HG02759 (cell line): Measurements from ENCODE around the gene CLPX.
A peak's percentile ranks its signal among the peaks of the same experiment; 100 is the strongest.
"Not testable (repeated sequence)": the region's sequence is repeated elsewhere in the genome, so short reads cannot be mapped to it uniquely, and the experiment has no call there.

ENCODE experiments used
- ATAC-seq: cut with Tn5 transposase; IDR thresholded peaks from one replicate; pipeline ENCODE4 v1.9.1; 2021; ENCODE audit warnings: mild to moderate bottlenecking, moderate library complexity; ENCODE audit not compliant: unreplicated experiment

Gene CLPX

GRCh38 chr15:65175511-65175910 is 9.6 kb downstream of the CLPX start:
- no peak for ATAC-seq

DNA sequence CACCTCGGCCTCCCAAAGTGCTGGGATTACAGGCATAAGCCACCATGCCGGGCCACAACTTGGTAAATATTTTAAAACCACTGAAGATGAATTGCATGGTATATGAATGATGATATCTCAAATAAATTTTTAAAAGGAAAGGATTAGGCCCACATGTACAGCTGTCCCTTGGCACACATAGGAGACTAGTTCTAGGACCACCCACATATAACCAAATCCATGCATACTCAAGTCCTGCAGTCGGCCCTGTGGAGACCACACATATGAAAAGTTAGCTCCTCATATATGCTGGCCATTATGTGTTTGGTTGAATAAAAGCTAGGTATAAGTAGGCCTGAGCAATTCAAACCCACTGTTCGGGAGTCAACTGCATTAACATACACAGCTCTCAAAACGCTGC is 10.6 kb downstream of the CLPX start:
- no peak for ATAC-seq

DNA sequence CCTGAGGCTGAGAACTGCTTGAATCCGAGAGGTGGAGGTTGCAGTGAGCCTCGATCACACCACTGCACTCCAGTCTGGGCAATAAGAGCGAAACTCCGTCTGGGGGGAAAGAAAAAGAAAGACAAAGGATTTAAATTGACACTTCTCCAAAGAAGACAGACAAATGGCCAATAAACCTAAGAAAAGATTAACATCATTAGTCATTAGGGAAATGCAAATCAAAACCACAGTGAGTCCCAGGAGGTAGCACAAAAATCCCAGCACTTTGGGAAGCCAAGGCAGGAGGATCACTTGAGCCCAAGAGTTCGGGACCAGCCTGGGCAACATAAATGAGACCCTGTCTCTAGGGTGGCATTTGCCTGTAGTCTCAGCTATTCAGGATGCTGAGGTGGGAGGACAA is 12.6 kb downstream of the CLPX start:
- ATAC-seq, result no peak

GRCh38 chr15:65171428-65171827 is 13.7 kb downstream of the CLPX start:
- no peak for ATAC-seq

DNA sequence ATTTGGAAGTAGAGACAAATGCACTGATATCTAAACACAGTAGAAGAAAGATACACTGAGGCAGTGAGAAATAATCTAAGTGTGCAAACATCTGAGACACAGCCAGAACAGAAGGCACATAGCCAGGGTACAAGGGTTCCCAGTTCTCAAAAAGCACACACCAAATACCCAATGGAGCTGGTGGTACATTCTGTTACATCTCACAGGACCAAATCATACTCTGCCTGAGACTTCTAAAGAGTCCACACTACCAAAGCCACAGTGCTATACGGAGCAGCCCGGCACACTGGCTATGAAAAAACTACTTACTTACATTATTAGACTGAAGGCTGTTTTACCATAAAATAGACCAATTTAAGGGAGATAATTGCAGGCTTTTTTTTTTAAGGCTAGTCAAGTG is 19.3 kb downstream of the CLPX start:
- ATAC-seq, result no peak

- ATAC-seq, result no peak
Observed at GRCh38 chr15:65164139-65164538, 21.0 kb downstream of the CLPX start.

DNA sequence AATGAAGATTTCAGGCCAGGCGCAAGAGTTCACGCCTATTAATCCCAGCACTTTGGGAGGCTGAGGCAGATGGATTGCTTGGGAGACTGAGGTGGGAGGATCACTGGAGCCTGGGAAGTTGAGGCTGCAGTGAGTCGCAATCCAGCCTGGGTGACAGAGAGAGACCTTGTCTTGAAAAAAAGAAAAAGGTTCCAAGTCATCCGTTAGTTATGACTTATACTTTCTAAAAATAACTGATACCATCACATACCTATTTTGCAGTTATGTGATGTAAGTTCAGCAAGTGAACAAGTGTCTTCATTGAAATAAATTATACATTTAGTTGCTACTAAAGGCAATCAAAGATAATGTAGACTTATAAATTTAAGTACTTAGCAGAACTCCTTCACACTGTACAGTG is 22.1 kb downstream of the CLPX start:
- no peak for ATAC-seq

- no peak for ATAC-seq
Observed at GRCh38 chr15:65156692-65157091, 28.4 kb downstream of the CLPX start.

DNA sequence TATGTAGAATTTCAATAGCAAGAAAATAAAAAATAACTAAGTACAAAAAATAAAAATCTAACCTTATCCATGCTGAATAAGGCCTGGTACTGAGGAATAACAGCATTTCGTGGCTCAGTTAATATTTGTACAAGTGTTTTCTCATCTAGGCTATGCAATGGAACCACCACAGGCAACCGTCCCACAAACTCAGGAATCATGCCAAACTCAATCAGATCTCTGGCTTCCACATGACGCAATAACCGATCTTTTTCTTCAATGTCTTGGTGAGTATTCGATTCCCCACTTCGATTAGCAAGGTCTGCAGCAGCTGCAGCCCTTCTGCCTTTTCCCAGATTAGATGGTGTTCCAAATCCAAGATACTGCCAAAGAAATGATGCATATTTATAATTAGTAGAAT is 30.4 kb downstream of the CLPX start:
- ATAC-seq, result no peak

- no peak for ATAC-seq
Observed at GRCh38 chr15:65147902-65148301, 37.2 kb downstream of the CLPX start.

- no peak for ATAC-seq
Observed at GRCh38 chr15:65146438-65146837, 38.7 kb downstream of the CLPX start.

DNA sequence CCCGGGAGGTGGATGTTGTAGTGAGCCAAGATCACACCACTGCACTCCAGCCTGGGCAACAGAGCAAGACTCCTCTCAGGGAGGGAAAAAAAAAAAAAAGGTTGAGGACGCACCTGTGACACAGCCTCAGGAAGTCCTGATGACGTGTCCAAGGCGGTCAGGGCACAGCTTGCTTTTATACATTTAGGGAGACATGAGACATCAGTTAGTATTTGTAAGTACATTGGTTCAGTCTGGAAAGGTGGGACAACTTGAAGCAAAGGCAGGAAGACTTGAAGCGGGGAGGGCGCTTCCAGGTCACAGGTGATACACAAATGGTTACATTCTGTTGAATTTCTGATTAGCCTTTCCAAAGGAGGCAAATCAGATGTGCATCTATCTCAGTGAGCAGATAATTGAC is 46.5 kb downstream of the CLPX start:
- not testable (repeated sequence) for ATAC-seq

GRCh38 chr15:65137893-65138292 is 47.2 kb downstream of the CLPX start:
- ATAC-seq, result not testable (repeated sequence)

DNA sequence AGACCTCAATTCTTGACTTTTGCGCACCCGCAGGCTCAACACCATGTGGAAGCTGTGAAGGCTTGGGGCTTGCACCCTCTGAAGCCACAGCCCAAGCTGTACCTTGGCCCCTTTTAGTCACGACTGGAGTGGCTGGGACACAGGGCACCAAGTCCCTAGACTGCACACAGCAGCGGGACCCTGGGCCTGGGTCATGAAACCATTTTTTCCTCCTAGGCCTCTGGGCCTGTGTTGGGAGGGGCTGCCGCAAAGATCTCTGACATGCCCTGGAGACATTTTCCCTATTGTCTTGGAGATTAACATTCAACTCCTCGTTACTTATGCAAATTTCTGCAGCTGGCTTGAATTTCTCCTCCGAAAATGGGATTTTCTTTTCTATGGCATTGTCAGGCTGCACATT is 48.1 kb downstream of the CLPX start:
- ATAC-seq, result not testable (repeated sequence)

DNA sequence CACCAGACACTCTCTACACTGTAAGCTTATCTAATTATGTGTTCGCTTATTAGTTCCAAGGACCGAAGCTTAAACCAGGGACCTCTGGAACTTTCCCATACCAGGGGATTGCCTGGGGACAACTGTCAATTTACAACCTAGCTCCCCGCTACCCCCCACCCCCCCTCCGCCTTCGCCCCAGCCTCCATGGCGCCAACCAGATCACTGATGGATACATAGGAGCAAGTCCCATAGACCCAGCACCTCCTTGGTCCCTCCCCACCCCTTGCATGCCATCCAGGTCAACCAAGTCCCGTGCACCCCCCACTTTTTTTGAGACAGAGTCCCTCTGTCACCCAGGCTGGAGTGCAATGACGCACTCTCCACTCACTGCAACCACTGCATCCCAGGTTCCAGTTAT is 50.6 kb downstream of the CLPX start:
- ATAC-seq, result no peak

GRCh38 chr15:65133548-65134200 is 51.5 kb downstream of the CLPX start, which contains the start of gene PDCD7:
Gene PDCD7 (minus strand): TSS chr15:65133808. CDS start chr15:65133781, 27 bp downstream.
- peak; percentile 91 for ATAC-seq

DNA sequence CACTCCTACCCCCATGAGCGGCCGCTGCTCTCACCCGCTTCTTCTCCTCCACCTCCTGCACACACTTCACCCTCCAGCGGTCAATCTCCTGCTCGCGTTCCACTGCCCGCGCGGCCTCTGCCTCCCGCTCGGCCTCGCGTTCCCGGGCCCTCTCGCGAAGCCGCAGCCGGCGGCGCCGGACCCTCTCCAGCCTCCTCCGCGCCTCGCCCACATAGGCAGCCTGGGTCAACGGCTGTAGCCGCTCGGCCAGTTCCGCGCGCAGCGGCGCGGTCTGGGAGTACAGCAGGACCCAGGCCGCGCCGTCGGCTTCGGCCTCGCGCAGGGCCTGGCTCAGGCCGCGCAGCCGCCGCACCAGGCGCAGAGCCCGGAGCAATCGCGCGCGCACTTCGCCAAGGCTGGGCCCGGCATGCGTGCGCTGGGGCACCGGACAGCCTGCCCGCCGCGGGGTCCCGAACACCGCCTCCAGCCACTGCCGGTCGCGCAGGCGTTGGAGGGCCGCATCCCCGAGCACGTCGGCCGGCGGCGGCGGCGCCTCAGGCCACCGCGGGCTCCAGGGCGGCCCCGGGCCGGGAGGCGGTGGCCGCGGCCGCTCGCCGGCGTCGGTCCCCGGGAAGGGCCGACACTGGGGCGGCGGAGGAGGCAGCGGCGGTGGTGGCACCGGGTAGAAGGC is 52.1 kb downstream of the CLPX start:
- ATAC-seq, result peak; percentile 47

DNA sequence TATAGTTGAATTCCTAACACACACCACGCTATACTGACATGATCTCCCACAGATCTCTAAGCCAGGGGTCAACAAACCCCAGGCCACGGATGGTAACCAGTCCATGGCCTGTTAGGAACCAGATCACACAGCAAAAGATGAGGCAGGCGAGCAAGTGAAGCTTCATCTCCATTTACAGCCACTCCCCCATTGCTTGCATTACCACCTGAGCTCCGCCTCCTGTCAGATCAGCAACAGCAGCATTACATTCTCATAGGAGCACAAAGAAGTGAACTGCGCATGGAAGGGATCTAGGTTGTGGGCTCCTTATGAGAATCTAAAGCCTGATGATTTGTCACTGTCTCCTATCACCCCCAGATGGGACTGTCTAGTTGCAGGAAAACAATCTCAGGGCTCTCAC is 54.2 kb downstream of the CLPX start:
- no peak for ATAC-seq

- no peak for ATAC-seq
Observed at GRCh38 chr15:65115542-65115941, 69.6 kb downstream of the CLPX start.

DNA sequence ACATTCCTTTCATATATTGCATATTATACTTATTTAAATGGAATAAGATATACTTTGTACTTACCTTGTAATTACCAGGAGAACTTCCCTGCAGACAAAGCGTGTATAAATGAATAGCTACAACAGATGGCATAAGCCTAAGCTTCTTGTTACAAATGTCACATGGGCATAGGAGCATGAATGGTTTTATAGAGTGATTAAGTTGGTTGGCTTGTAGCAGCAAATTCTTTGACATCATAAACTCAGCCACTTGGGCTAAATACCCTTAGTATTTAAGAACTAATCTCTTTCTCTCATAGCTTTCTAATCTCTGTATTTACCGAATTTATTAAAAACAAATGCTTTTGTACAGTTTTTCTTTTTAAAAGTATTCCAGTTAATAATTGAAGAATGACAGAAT is 70.1 kb downstream of the CLPX start, which contains the start of gene UBAP1L:
UBAP1L (minus strand) TSS at position 115 of the 400 bp plus-strand sequence. CDS start 8,985 bp downstream, outside the sequence.
- ATAC-seq, result no peak

GRCh38 chr15:65110676-65111292 is 74.4 kb downstream of the CLPX start:
- no peak for ATAC-seq

DNA sequence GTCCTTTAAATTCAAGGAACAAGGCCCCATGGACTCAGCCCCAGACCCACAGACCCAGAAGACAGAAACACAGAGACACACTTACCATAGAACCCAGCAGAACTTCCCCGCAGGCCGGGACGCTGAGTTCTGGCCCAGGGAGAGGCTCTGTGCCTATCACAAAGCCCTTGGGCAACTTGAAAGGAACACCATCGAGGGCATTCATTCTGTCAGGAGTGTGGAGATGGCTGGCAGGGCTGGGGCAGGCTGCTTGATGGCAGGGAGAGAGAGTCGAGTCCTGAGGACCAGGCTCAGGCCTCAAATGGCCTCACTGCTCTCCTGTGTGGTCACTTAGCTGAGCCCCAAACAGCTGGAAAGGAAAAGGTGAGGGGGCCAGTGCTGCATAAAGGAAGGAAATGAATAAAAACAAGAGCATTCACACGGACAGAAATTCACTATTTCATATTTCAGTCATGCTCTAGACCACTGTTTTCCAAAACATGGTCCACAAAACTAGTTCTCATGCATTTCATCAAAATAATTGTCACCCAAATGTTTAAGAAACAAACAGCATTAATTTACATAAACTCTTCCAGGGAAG is 79.0 kb downstream of the CLPX start:
- no peak for ATAC-seq
